Posterior cingulate gyrus (tissue), 11 donors: ENCODE results near the gene HES6.

ENCODE experiments used
- DNase-seq, 10 donors: peaks; one replicate each; pipeline versions ENCODE4 v3.0.0 to v3.0.0-alpha.2; 2020 to 2021; ENCODE audit warnings: mixed read lengths in 3 of 10
- intact Hi-C: fragments of 100-400 bp; cut with DNase I; formaldehyde crosslinking; loops from one replicate; pipeline ENCODE4 v1.15.1; 2023

Gene HES6

DNA sequence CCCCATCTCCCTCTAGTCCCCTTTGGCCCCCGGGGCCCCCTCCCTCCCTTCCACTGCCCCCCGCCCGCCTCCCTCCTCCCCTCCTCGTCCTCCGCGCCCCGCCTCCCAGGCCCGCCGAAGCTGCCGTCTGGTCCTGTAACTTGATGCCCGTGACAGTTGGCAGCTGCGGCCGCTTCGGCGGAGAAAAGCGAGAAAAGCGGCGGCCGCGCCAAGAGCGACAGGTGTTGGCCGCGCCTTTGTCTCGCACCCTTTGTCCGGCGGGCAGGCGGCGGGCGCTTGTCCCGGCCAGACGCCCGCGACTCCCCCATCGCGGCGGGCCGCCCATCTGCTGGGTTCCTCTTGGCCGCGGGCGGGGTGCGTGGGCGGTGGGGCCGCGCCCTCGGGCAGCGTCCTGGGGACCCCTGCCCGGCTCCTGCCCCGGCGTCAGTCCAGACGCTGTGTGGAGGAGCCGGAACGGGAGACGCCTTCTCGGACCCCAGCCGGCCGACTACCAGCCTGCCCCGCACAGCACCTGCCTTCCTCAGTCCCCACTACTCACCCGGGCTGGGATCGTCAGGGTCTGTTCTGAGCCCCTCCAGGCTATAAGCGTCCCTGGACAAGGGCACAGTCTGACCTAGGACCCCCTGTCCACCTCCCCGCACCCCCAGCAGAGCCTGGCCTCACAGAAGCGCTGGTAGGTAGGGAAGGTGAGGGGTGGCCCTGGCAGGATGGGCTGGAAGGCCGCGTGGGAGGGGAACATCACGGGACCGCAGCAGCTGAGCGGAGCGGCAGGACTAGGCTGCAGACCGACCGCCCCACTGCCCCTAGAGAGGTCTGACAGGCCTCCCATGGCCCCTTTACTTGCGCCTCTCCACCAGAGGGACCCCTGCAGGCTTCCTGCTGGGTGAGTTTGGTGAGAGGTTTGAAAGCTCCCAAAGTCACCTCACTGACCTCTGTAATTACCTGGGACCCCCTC is 1.2 kb upstream of the HES6 start:
- intact Hi-C loops: loop anchor here (2.0 kb wide), 1 partner anchor 38 kb away; the partner anchor contains the start of gene ILKAP

GRCh38 chr2:238239543-238239862 is 335 bp downstream of the HES6 start:
- intact Hi-C loops: no loop called here
- peak in 1 of 10 donors; percentile 75 for DNase-seq

More for the DNA sequence above, 1.2 kb upstream of the HES6 start:
- peak in 6 of 10 donors; percentile 28 to 88 (median 62) for DNase-seq

DNA sequence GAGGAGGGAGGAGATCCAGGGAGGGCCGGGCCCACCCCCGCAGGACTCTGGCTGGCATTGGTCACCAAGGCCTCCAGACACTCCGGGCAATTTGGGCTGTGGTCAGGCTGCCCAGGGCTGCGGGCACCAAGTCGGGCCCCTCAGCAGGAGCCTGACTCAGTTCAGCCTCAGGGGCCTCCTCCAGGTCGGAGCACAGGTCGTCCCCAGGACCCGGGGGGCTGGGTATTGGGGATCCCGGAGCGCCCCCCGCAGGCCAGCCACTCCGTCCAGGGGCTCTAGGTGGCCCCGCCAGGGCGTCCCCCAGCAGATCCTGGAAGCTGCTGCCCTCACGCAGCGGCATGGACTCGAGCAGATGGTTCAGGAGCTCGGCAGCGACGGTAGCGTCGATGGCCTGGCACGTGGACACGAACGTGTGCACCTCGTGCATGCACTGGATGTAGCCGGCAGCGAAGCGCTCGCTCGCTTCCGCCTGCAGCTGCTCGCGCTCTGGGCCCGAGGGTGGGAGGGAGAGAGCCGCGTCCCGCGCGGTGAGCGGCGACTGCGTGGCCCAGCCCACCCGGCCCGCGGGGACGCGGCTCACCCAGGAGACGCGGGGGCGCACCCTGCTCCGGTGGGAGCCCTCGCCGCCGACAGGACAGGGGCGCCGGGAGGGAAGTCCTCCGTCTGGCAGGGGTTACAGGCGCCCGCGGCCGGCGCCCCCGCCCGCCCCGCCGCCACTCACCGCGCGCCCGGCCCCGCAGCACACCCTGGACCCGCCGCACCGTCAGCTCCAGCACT is 884 bp downstream of the HES6 start:
- intact Hi-C loops: no loop called here
- DNase-seq: peak in 6 of 10 donors; percentile 42 to 91 (median 70)

DNA sequence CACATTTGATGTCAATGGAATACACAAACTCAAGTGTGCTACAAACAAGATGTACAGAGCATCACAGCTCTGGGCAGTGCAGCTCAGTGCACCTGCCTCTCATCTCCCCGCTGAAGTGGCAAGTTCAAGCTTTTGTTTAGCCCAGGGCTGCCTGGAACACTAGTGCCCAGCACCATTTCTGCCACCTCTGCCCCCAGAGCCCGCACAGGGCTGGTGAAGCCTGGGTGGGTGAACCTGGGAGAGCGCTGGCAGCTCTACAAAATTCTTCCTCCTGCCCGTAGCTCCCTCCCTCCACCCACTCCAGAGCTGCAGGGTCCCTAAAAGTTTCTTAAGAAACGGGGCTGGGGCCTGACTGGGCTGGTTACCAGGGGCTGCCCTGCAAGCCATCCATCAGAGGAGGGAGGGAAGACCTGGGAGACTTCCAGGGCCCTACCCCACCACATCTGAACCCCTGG is 1.5 kb downstream of the HES6 start:
- intact Hi-C loops: no loop called here
- DNase-seq: peak in 2 of 10 donors; percentile 35 to 59

- peak in 2 of 10 donors; percentile 55 to 66 for DNase-seq
- intact Hi-C loops: no loop called here
These were observed 2.3 kb downstream of the HES6 start for GRCh38 chr2:238237431-238238135.

- intact Hi-C loops: no loop called here
These were observed 3.3 kb downstream of the HES6 start for GRCh38 chr2:238236571-238236970.

DNA sequence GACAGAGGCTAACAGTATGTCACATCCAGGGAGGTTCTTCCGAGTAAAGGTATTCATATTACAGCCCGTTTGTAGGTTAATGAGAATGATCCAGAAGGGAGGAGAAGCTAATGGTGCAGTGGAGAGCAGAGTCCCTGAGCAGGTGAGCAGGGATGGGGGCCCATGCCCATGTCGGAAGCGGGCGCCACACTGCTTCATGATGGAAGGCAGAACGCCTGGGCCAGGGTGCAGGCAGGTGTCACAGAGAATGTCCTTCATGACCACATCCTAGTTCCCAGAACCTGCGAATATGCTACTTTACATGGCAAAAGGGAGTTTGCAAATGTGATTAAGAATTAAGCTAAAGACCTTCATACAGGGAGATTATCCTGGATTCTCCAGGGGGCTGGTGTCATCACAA is 4.0 kb downstream of the HES6 start:
- peak in 2 of 10 donors; percentile 29 to 79 for DNase-seq
- intact Hi-C loops: no loop called here

More at GRCh38 chr2:238236571-238236970, 3.3 kb downstream of the HES6 start:
- peak in 2 of 10 donors; percentile 22 to 31 for DNase-seq

- DNase-seq: peak in 2 of 10 donors; percentile 65 to 80
- intact Hi-C loops: no loop called here
These were observed 4.5 kb downstream of the HES6 start for GRCh38 chr2:238235331-238235732.

DNA sequence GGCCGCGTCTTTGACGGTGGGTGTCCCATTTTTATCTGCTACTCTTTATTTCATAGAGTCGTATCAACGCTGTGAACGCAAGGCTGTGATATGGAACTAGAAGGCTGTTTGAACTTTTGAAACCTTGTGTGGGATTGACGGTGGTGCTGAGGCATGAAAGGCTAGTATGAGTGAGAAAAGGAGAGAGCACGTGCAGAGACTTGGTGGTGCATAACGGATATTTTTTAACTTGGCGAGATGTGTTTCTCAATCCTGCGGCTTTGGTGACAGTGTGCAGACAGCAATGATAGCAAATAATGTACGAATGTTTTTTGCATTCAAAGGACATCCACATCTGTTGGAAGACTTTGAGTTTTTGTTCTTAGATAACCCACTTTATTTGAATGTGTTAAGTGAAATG is 6.2 kb downstream of the HES6 start:
- DNase-seq: no peak
- intact Hi-C loops: no loop called here

DNA sequence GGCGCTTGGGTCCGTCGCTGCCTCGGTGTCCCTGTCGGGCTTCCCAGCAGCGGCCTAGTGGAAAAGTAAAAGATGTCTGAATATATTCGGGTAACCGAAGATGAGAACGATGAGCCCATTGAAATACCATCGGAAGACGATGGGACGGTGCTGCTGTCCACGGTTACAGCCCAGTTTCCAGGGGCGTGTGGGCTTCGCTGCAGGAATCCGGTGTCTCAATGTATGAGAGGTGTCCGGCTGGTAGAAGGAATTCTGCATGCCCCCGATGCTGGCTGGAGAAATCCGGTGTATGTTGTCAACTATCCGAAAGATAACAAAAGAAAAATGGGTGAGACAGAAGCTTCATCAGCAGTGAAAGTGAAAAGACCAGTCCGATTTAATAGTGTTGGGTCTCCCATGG is 8.0 kb downstream of the HES6 start:
- intact Hi-C loops: no loop called here
- no peak for DNase-seq

DNA sequence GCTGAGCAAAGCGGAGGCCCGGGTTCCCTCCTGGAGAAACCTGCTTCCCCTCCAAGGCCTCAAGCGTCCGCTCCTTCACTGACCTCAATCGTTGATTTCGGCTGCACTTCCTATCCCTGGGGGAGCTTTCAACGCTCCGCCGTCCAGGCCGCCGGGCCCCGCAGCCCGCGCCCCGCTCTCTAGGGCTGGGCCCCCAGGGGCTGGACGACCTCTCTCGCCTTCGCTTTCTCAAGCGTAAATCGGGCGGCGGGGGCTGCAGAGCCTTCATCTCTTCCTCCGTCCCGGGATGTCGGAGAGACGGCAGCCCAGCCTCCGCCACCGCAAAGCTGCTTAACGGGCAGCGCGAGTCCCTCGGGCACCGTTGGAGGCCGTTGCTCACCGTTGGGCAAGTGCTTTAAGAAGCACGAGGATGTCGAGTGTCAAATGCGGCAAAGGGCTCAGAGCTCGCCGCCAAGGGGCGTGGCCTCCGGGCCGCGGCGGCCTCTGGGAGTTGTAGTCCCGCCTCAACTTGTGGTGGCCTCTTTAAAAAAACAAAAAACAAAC is 8.5 kb downstream of the HES6 start:
- DNase-seq: peak in 9 of 10 donors; percentile 57 to 98 (median 73)
- intact Hi-C loops: no loop called here

DNA sequence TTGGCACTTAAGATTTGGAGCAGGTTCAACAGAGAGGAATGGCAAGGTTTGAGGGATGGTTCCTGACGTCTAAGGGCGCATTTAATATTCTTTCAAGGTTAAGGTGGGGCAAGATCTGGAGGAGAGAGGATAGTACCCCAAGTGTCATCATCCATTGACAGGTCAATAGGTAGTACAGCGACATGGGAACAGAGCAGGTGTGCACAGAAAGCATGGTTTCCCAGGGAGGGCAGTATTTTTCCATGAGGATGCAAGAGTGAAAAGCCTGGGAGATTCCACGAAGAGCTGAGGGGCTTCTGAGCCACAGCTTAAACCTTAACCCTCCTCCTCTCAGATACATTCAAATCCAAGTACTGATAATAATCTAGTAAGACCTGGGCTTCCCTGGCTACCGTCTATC is 9.1 kb downstream of the HES6 start:
- no peak for DNase-seq
- intact Hi-C loops: no loop called here

DNA sequence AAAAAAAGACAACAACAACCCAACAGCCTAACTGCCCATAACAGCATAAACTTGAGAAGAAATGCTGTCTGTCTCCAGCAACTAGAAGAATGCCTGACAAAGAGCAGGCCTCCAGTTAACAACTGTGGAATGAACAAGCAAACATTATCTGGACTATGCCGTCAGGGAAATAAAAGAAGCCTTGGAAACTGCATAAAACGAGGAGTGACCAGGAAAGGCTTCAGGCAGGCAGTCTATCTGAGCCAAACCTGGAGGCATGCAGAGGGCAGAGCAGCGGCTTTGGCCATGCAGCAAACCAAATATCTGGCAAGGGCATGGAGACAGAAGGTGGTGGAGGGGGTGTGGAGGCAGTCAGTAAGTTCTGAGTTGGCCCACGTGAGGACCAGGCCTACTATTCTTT is 11.1 kb downstream of the HES6 start:
- intact Hi-C loops: no loop called here
- DNase-seq: peak in 1 of 10 donors; percentile 77

DNA sequence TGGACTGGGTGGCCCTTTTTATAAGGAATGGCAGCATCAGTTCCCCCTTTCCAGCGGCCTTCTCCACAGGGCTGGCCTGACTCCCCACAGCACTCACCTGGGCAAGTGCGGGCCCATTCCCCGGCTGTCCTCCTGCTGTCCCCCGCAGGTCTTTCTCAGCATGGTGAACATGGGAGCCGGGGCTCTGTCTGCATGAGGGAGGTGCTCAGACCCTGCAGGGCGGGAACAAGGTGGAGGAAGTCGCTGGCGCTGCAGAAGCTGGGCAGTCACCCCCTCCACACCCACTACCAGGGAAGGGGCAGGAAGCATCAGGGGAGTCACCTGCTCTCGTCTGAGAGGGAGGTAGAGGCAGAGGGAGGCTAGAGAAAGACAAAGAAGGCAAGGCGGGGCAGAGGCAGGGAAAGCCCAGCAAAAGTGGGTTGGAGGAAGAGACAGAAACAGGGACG is 12.2 kb downstream of the HES6 start:
- intact Hi-C loops: no loop called here
- DNase-seq: peak in 1 of 10 donors; percentile 55

DNA sequence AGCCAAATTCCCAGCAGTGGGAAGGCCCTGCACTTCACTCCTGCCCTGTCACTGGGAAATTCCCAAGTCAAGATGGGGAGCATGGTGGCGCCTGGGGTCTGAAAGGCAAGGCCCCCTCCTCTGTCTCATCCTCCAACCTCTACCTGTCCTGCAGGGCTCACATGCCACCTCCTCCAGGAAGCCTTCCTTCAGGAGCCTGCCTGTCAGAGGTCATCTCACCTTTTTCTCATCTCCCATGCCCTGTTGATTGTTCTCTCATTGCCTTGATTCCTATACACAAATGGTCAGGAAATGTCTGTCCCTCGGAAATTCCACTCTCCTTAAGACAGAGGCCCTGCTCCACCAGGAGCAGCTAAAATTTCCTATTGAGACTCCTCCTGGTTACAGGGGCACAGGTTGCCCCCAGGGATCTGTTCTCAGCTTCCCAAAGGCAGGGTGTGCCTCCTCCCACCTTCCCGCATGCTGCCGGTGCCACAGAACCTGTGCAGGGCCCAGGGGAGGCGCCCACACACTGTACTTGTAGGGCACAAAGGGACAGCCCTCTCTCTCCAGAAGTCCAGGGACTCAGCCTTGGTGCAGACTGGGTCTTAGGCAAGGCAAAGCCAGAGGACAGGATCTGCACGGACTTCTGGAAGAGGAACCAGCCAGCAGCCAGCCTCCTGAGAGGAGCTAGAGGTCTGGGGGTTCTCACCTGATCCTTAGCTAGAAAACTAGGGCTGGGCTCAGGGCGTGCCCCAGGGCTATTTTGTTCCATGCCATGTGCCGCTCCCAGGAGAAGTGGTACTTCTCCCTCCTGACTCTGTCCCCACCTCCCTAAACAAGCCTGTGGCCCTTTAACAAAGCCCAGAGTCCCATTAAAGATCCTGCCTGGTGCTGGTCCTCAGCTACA is 12.9 kb downstream of the HES6 start:
- DNase-seq: peak in 1 of 10 donors; percentile 58
- intact Hi-C loops: no loop called here

DNA sequence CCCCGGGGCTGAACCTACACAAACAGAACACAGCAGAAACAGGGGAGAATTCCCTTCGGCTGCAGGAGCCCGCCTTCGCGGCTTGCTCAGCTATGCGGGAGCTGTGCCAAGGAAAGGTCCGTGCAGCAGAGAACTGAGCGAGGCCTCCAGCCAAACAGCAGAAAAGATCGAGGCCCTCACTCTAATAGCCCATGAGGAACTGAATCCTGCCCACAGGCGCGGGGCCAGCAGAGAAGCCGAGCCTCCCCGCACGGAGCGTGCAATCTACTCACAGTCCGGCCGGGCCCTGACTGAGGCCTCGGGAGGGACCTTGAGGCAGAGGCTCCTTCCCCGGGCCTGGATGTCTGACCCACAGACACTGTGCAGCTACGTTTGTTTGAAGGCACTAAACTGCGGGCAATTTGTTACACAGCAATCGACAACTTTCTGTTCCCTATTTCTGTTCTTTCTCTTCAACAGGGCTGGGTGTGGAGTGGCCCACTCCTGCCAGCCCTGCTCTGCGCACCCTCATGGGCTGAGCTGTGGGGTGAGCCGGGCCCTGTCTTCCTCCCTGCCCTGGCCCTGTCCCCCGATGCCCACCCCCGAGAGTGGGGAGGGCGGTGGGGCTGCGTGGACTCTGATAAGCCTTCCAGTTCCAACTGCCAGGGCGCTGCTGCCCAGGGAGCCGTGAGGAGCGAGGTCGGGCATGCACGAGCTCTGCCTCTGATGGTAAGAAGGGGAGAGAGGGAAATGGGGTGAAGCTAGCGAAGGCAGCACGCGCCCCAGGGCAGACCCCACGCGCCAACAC is 13.7 kb downstream of the HES6 start:
- peak in 3 of 10 donors; percentile 79 to 90 (median 85) for DNase-seq
- intact Hi-C loops: no loop called here

- intact Hi-C loops: no loop called here
- peak in 1 of 10 donors; percentile 69 for DNase-seq
These were observed 14.7 kb downstream of the HES6 start for GRCh38 chr2:238225121-238225520.

- intact Hi-C loops: no loop called here
- peak in 1 of 10 donors; percentile 60 for DNase-seq
These were observed 15.3 kb downstream of the HES6 start for GRCh38 chr2:238224356-238225035.
